Hematopoietic multipotent progenitor cell treated with erythropoietin and hydrocortisone succinate and interleukin-3 and kit ligand, for 8 days (in vitro differentiated cells): ENCODE results near the gene USP25.

Source experiments
- DNase-seq: peaks from one replicate; pipeline ENCODE4 v3.0.0-alpha.2; 2015

Gene USP25

GRCh38 chr21:15823486-15824150 lies 93.8 kb downstream of the USP25 start:
- DNase-seq, result no peak

- no peak for DNase-seq
Observed at GRCh38 chr21:15825700-15826099, 95.9 kb downstream of the USP25 start.

GRCh38 chr21:15826147-15826780 lies 96.5 kb downstream of the USP25 start:
- DNase-seq, result peak; percentile 73

GRCh38 chr21:15826908-15827601 lies 97.3 kb downstream of the USP25 start:
- DNase-seq, result no peak

DNA sequence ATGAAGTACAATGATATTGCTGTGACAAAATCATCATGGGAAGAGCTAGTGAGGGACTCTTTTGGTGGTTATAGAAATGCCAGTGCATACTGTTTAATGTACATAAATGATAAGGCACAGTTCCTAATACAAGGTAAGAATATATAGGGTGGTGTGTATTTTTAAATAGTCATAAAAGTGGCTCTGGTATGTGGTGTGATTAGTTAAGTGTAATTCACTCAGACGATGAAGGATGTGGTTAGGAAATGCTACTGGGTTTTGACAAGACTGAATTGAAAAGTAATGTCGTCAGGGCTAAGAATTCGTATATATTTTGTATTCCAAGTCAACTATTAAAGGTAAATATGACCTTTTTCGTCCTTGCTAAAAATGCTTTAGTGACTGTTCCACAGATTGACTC lies 101.7 kb downstream of the USP25 start:
- DNase-seq, result no peak

DNA sequence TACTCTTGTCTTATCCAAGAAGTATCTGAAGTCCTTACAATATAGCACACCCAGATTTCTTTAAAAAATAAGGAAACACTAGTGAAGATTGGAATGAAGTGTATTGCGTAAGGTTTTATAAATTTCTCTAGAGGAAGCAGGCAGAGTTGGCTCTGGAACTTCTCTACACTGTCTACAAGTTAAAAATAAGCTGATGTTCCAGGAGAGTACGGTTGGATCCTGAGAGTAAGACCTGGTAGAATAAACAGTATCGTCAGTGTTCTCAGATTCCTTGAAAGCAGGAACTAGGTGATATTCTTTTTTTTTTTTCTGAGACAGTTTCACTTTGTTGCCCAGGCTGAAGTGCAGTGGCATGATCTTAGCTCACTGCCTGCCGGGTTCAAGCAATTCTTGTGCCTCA lies 107.9 kb downstream of the USP25 start:
- DNase-seq, result no peak

DNA sequence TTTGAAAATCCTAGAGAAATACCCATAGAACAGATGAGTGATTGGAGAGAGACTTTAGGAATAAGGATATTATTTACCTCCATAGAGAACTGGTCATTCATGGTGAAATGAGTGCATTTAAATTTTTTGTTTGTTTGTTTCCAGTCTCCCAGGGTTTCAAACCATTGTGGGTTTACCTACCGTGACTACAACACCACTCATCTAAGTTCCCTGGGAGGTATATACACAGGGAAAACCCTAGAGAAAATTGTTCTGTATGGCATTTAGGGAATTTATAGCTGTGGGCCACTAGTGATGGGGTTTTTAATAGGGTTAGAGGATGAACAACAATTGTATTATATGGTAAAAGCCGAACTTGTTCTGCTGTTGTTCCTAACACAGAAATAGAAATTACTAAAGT lies 109.2 kb downstream of the USP25 start:
- no peak for DNase-seq

GRCh38 chr21:15839601-15840000 lies 109.8 kb downstream of the USP25 start:
- no peak for DNase-seq

- DNase-seq, result no peak
Observed at GRCh38 chr21:15840406-15840805, 110.6 kb downstream of the USP25 start.

GRCh38 chr21:15841856-15842564 lies 112.2 kb downstream of the USP25 start:
- no peak for DNase-seq

- DNase-seq, result no peak
Observed at GRCh38 chr21:15842565-15842880, 112.7 kb downstream of the USP25 start.

- DNase-seq, result no peak
Observed at GRCh38 chr21:15843766-15844165, 114.0 kb downstream of the USP25 start.

- no peak for DNase-seq
Observed at GRCh38 chr21:15848634-15849560, 119.1 kb downstream of the USP25 start.

DNA sequence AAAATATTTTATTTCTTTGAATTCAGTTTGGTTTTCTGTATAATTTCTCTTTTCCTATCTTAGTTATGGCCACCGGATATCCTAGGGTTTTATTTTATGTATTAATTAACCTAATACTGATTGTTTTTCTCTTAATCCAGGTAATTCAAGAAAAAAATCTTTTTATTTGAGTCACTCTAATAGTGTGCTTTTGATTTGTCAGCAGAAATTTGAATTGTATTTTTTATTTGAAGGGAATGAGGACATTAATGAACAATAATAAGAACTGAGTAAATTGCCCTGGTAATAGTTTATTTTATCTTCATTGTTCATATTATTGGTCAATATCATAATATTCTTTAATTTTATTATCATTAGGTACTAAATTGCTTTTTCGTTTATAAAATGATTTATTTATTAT lies 120.1 kb downstream of the USP25 start:
- DNase-seq, result no peak

DNA sequence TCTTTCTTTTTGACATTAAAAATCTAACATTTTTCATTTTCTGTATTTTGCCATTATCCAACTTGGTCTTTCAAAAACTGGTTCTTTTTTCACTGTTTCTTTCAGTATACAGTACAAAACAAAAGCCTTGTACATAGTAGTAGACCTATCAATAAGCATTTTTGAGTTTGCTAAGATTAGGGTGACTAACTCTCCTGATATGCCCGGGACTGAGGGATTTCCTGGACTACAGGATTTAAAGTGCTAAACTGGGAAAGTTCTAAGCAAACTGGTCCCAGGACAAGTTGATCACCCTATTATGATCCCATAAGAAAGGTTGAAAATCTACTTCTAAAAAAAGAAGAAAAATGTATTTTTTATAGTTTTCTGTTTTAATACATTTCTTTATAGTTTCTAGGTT lies 120.9 kb downstream of the USP25 start:
- DNase-seq, result no peak

- no peak for DNase-seq
Observed at GRCh38 chr21:15852146-15852545, 122.4 kb downstream of the USP25 start.

DNA sequence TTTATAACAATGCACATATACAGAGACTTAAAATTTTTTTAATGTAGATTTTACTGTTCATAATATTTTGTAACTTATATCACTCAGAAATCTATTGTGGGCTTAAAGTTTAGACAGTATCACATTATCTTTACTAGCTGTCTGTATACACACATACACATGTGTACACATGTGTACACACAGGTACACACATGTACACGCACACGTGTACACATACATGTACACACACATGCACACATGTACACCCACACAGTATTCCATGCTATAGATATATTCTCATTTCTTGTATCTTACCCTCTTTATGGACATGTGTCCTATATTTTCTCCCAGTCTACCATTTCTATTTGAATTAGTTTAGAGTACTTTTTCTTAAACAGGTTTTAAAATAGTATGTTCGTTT lies 123.3 kb downstream of the USP25 start:
- no peak for DNase-seq

DNA sequence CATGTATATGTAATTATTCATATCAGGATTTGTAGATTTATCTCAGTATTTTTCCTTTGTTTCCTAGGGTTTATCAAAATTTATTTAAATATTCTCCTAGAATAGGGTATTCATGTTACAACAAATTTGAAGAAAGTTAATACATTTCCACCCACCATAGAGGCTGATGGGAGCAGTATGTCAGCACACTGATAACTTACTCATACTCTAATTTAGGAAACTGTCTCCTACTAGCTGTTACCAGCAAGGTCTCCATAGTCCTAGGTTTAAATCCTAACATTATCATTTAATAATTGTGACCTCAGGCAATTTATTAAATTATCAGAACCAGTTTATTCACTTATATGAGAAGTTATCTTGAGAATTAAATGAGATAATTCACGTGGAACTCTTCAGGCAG lies 127.0 kb downstream of the USP25 start:
- no peak for DNase-seq

GRCh38 chr21:15857740-15858139 lies 128.0 kb downstream of the USP25 start:
- DNase-seq, result no peak

DNA sequence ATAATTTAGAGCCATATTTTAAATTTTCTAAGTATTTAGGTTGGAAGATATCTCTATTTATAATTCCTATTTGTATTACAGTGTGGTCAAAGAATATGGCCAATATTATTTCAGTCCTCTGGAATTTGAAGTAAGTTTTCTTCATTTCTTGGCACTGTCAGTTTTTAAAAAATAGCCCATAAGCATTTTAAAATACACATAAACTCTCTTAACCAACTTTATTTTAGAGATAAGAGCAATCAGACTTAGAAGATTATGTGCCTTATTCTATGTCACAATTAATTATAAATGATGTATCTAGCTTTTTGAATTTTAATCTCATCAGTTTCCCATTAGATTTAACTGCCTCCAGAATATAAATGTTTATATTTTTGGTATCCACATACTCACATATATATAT lies 130.8 kb downstream of the USP25 start:
- DNase-seq, result no peak

GRCh38 chr21:15868940-15869339 lies 139.2 kb downstream of the USP25 start:
- no peak for DNase-seq

- DNase-seq, result no peak
Observed at GRCh38 chr21:15870819-15871218, 141.0 kb downstream of the USP25 start.

DNA sequence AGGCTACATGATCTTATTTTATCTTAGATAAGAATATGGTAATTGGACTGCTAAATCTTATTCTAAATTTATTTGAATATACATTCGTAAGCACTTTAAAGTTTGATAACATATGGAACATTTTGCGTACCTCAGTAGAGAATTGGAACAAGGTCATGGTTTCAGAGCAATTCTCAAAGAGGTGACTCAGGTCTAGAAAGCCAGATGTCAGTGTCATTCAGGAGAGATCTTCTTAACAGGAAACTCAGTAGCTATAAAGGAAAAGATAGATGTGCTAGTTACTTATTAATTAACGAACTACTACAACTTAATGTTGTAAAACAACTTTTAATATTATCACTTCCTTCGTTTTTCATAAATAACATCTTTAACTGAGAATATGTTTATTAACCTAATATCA lies 142.5 kb downstream of the USP25 start:
- no peak for DNase-seq
